ENCODE data around the gene GP1BA.

Gene GP1BA

DNA sequence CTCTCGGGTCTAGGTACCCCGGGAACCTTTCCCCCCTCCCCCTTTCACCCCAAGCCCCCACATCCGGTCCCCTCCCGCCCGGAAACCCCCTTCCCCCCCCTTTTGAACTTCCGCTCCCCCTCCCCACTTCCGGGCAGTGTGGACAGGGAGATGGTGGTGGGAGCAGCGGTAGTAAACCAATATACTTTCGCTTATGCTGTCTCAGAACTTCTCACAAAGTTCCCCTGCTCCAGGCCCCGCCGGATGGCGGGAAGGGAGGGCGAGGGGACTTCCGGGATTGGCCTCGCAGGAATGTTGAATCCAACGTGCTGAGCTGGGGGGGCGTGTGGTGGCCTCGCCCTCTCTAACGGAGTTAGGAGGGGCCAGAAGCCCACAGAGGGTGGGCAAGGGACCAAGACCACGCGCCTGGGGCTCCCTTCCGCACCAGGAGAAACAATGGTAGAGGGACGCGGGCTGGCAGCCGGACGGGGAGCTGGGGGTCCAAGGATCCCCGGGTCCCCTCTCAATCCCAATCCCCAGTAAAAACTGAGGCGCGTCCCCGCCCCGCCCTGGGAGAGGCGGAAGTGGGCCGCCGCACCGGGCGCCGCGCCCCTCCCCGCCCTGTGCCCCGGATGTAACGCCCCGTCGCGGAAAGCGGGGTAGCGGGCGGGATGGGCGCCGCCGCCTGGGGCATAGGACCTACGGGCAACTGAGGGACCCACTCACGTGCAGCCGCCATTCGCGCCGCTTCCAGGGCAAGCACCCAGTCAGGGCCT is 15.5 kb downstream of the GP1BA start:
- TF ChIP-seq, protein P1, sequence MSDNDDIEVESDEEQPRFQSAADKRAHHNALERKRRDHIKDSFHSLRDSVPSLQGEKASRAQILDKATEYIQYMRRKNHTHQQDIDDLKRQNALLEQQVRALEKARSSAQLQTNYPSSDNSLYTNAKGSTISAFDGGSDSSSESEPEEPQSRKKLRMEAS (IDR thresholded peaks at IDR 0.05), result peak; percentile 90
- TF ChIP-seq, protein P2, sequence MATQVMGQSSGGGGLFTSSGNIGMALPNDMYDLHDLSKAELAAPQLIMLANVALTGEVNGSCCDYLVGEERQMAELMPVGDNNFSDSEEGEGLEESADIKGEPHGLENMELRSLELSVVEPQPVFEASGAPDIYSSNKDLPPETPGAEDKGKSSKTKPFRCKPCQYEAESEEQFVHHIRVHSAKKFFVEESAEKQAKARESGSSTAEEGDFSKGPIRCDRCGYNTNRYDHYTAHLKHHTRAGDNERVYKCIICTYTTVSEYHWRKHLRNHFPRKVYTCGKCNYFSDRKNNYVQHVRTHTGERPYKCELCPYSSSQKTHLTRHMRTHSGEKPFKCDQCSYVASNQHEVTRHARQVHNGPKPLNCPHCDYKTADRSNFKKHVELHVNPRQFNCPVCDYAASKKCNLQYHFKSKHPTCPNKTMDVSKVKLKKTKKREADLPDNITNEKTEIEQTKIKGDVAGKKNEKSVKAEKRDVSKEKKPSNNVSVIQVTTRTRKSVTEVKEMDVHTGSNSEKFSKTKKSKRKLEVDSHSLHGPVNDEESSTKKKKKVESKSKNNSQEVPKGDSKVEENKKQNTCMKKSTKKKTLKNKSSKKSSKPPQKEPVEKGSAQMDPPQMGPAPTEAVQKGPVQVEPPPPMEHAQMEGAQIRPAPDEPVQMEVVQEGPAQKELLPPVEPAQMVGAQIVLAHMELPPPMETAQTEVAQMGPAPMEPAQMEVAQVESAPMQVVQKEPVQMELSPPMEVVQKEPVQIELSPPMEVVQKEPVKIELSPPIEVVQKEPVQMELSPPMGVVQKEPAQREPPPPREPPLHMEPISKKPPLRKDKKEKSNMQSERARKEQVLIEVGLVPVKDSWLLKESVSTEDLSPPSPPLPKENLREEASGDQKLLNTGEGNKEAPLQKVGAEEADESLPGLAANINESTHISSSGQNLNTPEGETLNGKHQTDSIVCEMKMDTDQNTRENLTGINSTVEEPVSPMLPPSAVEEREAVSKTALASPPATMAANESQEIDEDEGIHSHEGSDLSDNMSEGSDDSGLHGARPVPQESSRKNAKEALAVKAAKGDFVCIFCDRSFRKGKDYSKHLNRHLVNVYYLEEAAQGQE (IDR thresholded peaks at IDR 0.05; ENCODE audit: low read depth), result no peak
- TF ChIP-seq CEBPB (IDR thresholded peaks at IDR 0.05) (no peak), TEAD4 (IDR thresholded peaks at IDR 0.05) (peak; percentile 40; the same call in 1 of the 2 replicates), ZBTB7A (IDR thresholded peaks at IDR 0.05; ENCODE audit: low read depth) (no peak)
- TF ChIP-seq, protein P3, sequence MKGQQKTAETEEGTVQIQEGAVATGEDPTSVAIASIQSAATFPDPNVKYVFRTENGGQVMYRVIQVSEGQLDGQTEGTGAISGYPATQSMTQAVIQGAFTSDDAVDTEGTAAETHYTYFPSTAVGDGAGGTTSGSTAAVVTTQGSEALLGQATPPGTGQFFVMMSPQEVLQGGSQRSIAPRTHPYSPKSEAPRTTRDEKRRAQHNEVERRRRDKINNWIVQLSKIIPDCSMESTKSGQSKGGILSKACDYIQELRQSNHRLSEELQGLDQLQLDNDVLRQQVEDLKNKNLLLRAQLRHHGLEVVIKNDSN (IDR thresholded peaks at IDR 0.05), result no peak

DNA sequence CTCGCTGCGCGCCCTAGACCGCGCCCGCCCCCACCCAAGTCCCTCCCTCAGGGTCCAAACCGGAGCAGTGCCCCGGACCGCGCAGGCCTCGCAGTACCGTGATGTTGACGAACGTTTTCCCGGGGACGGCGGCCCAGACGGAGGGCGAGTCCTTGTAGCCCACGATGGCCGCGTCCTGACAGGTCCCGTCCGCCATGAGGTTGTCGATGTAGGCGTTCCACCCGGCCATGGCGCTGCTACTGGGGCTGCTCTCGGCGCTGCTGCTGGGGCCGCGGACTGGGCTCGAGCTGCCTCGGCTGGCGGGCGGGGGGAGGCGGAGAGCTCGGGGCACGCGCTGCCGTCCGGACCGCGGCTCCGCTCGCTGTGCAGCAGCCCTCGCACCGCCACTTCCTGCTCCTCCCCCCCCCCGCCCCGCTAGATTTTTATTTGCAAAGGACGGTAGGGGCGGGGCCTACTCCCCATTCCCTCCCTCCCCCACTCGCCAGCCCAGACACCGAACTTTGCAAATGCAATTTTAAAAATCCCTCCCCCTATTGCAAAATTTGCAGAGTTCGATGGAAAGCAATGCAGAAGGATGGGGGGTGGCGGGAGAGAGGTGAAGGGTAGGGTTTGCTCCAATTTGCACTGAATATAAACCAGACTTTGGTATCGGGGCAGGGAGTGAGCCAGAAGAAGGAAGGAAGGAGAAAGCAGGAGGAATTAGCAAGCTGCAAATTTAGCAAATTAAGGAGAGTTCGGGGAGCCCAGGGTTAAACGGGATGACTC is 16.3 kb downstream of the GP1BA start, which contains the start of gene PFN1:
Gene PFN1 (minus strand): TSS at position 365 of the 765 bp plus-strand sequence. CDS start 136 bp downstream, at position 229.
- TF ChIP-seq, protein P1 (IDR thresholded peaks at IDR 0.05), result peak; percentile 66
- TF ChIP-seq RAD21 (IDR thresholded peaks at IDR 0.05; ENCODE audit: low read depth), result no peak
- peak; percentile 79 for TF ChIP-seq TAF1 (IDR thresholded peaks at IDR 0.05; ENCODE audit: low read depth)
- TF ChIP-seq YY1 (IDR thresholded peaks at IDR 0.05; ENCODE audit: low read depth), result peak; percentile 65
- TF ChIP-seq CEBPB (IDR thresholded peaks at IDR 0.05), result peak; percentile 97
- no peak for TF ChIP-seq TEAD4 (IDR thresholded peaks at IDR 0.05)
- peak; percentile 5; the same call in 1 of the 2 replicates for TF ChIP-seq NFIC (IDR thresholded peaks at IDR 0.05)
- TF ChIP-seq CREB1 (IDR thresholded peaks at IDR 0.05; ENCODE audit: low read depth), result no peak
- TF ChIP-seq, protein P3 (IDR thresholded peaks at IDR 0.05), result no peak
- TF ChIP-seq FOXM1 (IDR thresholded peaks at IDR 0.05; ENCODE audit: borderline replicate concordance, low read depth), result no peak
- peak; percentile 47 for TF ChIP-seq TCF12 (IDR thresholded peaks at IDR 0.05; ENCODE audit: low read depth)
- TF ChIP-seq EP300 (IDR thresholded peaks at IDR 0.05; ENCODE audit: borderline replicate concordance), result 0 out of 2 replicates have a peak, but pooled peaks have one; percentile 19
- no peak for TF ChIP-seq EGR1 (IDR thresholded peaks at IDR 0.05)
- TF ChIP-seq ZBTB7A (IDR thresholded peaks at IDR 0.05; ENCODE audit: low read depth), result no peak
- TF ChIP-seq, protein P2 (IDR thresholded peaks at IDR 0.05; ENCODE audit: low read depth), result no peak

DNA sequence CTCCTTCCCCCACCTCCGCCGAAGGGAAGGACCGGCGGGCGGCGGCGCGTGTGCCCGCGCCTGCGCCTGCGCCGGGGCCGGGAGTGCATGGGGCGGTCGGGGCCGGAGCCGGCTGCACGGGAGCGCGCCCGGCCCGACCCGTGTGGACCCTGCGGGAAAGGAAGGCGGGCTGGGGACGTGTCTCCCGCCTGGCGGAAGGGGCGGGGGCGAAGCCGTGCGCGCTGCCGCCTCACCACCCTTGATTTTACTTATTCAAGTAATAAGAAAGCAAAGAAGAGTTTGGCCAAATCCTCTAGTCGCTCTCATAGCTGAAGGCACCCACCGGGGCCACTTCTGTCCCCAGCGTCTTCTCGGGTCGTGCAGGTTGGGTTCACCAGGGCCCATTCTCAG is 16.8 kb downstream of the GP1BA start:
- TF ChIP-seq EGR1 (IDR thresholded peaks at IDR 0.05), result peak; percentile 13; the same call in 1 of the 2 replicates
- TF ChIP-seq TEAD4 (IDR thresholded peaks at IDR 0.05), result no peak
- no peak for TF ChIP-seq ZBTB7A (IDR thresholded peaks at IDR 0.05; ENCODE audit: low read depth)
- TF ChIP-seq YY1 (IDR thresholded peaks at IDR 0.05; ENCODE audit: low read depth), result peak; percentile 14; the same call in 1 of the 2 replicates
- TF ChIP-seq, protein P1 (IDR thresholded peaks at IDR 0.05), result no peak; the same call in 1 of the 2 replicates
- TF ChIP-seq, protein P2 (IDR thresholded peaks at IDR 0.05; ENCODE audit: low read depth), result no peak
- no peak for TF ChIP-seq FOXM1 (IDR thresholded peaks at IDR 0.05; ENCODE audit: borderline replicate concordance, low read depth)
